Measurements from ENCODE around the gene CAPS. TPM values are rescaled to one million over a fixed set of nuclear protein-coding genes. Genes with fewer than 3 reads are reported as not detected.

Gene CAPS
- total and polyA plus RNA-seq, 2 experiments from 2014 or later = 15.5 to 17.8 TPM

DNA sequence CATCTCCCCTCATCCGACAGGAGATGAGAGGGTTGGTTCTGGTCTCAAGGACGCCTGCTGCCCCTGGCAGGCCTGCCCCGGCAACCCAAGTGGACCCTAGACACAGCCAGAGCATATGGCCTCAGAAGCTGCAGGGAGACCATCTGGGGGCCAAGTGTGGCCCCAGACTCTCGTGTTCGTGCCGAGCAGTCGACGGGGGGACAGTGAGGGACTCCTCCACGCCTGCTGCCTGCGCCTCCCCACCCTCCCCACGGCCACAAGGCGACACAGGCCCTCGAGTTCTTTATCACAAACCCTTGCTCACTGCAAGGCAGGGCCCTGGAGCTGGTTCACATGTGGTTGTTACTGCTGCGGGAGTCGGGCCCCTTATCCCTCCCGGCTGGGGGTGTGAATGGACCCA is 9.3 kb downstream of the CAPS start:
- H3K4me3 ChIP-seq = no peak overlapping the region
- H3K36me3 ChIP-seq (replicated peaks; ENCODE audit: insufficient read depth, low read depth) = no peaks in the 10 kb centered on the region
- no peaks in the 10 kb centered on the region for H3K9me2 ChIP-seq (replicated peaks; ENCODE audit: insufficient read depth)
- H3K79me2 ChIP-seq = no peaks in the 10 kb centered on the region
- DNase-seq (ENCODE audit: low spot score) = no peak
- no peak overlapping the region for H3K27ac ChIP-seq
- peaks cover 22% of the 10 kb centered on the region for H3K4me1 ChIP-seq (ENCODE audit: insufficient read depth)
- H2AFZ ChIP-seq = no peak overlapping the region
- no peaks in the 10 kb centered on the region for H3K9me3 ChIP-seq (ENCODE audit: low read depth)
- WGBS (ENCODE audit: low lambda C conversion rate, missing lambda C conversion rate) = 98% methylated on average over 16 of the region's 16 CpGs
- TF ChIP-seq EZH2 (IDR thresholded peaks at IDR 0.05; ENCODE audit: borderline replicate concordance) = no peak
- TF ChIP-seq CTCF (IDR thresholded peaks at IDR 0.05; ENCODE audit: poor library complexity) = no peak
- no peak for TF ChIP-seq EZH2phosphoT487 (IDR thresholded peaks at IDR 0.05; ENCODE audit: low read depth, severe bottlenecking, unreplicated experiment)
- H4K20me1 ChIP-seq (ENCODE audit: insufficient read depth, poor library complexity, severe bottlenecking) = no peaks in the 10 kb centered on the region
- H3K4me2 ChIP-seq = no peak overlapping the region
- no peaks in the 10 kb centered on the region for H3K27me3 ChIP-seq

GRCh38 chr19:5925830-5926427 is 11.9 kb downstream of the CAPS start:
- Histone ChIP-seq H2AFZ (no peak overlapping the region), H3K27ac (peak overlapping the region; percentile 80), H3K36me3 (replicated peaks; ENCODE audit: insufficient read depth, low read depth) (no peaks in the 10 kb centered on the region), H3K9me3 (ENCODE audit: low read depth) (no peaks in the 10 kb centered on the region), H3K79me2 (no peaks in the 10 kb centered on the region), H3K27me3 (no peaks in the 10 kb centered on the region), H3K4me2 (no peak overlapping the region), H3K4me1 (ENCODE audit: insufficient read depth) (peaks cover 27% of the 10 kb centered on the region), H4K20me1 (ENCODE audit: insufficient read depth, poor library complexity, severe bottlenecking) (no peaks in the 10 kb centered on the region), H3K4me3 (no peak overlapping the region), H3K9me2 (replicated peaks; ENCODE audit: insufficient read depth) (no peaks in the 10 kb centered on the region)
- WGBS (ENCODE audit: low lambda C conversion rate, missing lambda C conversion rate) = 93% methylated on average over 18 of the region's 18 CpGs
- TF ChIP-seq EZH2phosphoT487 (IDR thresholded peaks at IDR 0.05; ENCODE audit: low read depth, severe bottlenecking, unreplicated experiment) = no peak
- TF ChIP-seq CTCF (IDR thresholded peaks at IDR 0.05; ENCODE audit: poor library complexity) = no peak
- no peak for TF ChIP-seq EZH2 (IDR thresholded peaks at IDR 0.05; ENCODE audit: borderline replicate concordance)
- no peak for DNase-seq (ENCODE audit: low spot score)

DNA sequence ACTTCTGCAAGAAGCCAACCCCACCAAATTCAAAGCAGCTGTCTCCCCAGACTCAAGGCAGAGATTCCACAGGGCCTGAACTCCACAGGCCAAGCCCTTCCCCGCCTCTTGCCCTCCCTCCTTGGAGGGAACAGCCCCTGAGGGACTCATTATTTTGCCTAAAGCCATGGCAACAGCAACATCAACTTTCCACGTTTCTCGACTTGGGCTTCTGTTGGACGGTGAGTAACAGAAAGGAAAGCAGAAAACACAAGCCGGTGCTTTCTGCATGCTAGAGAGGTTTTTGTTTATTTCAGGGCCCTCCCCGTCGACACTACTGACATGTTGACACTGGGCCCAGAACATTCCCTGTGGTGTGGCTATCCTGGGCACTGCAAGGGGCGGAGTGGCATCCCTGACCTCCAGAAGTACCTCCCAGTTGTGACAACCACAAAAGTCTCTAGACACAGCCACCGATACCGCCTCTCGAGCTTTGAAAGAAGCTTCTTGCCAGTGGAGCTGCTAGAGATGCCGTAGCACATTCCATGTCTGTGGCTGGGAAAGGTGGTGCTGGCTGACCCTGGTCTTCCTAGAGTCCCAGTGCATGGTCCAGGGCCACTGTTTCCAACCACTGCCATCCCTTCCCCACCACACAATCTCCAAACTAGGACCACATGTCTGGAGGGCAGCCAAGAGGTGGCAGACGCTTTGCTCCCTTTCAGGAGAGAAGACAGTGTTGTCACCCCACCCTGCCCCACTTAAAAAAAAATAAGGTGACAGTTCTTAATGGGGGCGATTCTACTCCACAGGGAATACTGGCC is 12.8 kb downstream of the CAPS start:
- no peak overlapping the region for H3K4me3 ChIP-seq
- no peaks in the 10 kb centered on the region for H3K9me3 ChIP-seq (ENCODE audit: low read depth)
- no peak overlapping the region for H2AFZ ChIP-seq
- peak; percentile 60 for DNase-seq (ENCODE audit: low spot score)
- H4K20me1 ChIP-seq (ENCODE audit: insufficient read depth, poor library complexity, severe bottlenecking) = no peaks in the 10 kb centered on the region
- no peaks in the 10 kb centered on the region for H3K27me3 ChIP-seq
- H3K79me2 ChIP-seq = no peaks in the 10 kb centered on the region
- no peaks in the 10 kb centered on the region for H3K36me3 ChIP-seq (replicated peaks; ENCODE audit: insufficient read depth, low read depth)
- TF ChIP-seq EZH2phosphoT487 (IDR thresholded peaks at IDR 0.05; ENCODE audit: low read depth, severe bottlenecking, unreplicated experiment) (no peak), CTCF (IDR thresholded peaks at IDR 0.05; ENCODE audit: poor library complexity) (no peak), EZH2 (IDR thresholded peaks at IDR 0.05; ENCODE audit: borderline replicate concordance) (no peak)
- no peak overlapping the region for H3K4me2 ChIP-seq
- H3K4me1 ChIP-seq (ENCODE audit: insufficient read depth) = peaks cover 27% of the 10 kb centered on the region
- H3K27ac ChIP-seq = peak overlapping the region; percentile 80
- no peaks in the 10 kb centered on the region for H3K9me2 ChIP-seq (replicated peaks; ENCODE audit: insufficient read depth)
- WGBS (ENCODE audit: low lambda C conversion rate, missing lambda C conversion rate) = 75% methylated on average over 14 of the region's 14 CpGs

Measured in hepatocyte (in vitro differentiated cells).